GM12878 (cell line): ENCODE results near the gene FMNL2.

ENCODE experiments used
- CBFB ChIP-seq: IDR thresholded peaks from 2 replicates; pipeline ENCODE4 v1.6.1; 2016; ENCODE audit warnings: antibody characterized with exemption, low read depth
- EP300 ChIP-seq, 2 experiments: fragments of 150-350 bp in 1 of 2; IDR thresholded peaks; 2 replicates each; pipeline ENCODE4 v1.6.1; 2011 to 2012; ENCODE audit warnings: low read depth in 2 of 2, low read length in 2 of 2, borderline replicate concordance in 1 of 2, improper control_type of control experiment in 1 of 2, inconsistent platforms in 1 of 2; ENCODE audit not compliant: control insufficient read depth in 1 of 2
- JUNB ChIP-seq: IDR thresholded peaks from 2 replicates; pipeline ENCODE4 v1.6.1; 2016; ENCODE audit warnings: antibody characterized with exemption, mild to moderate bottlenecking
- KDM1A ChIP-seq: fragments of 200-600 bp; sonication (generic); IDR thresholded peaks from 2 replicates; pipeline ENCODE4 v1.6.1; 2016; ENCODE audit warnings: borderline replicate concordance
- NFIC ChIP-seq: IDR thresholded peaks from 2 replicates; pipeline ENCODE4 v1.6.1; 2012; ENCODE audit warnings: low read depth, mild to moderate bottlenecking, inconsistent platforms, low read length, moderate library complexity
- NFYA ChIP-seq: IDR thresholded peaks from 2 replicates; pipeline ENCODE4 v1.6.1; 2011; ENCODE audit warnings: low read depth, mild to moderate bottlenecking, low read length, improper control_type of control experiment, borderline replicate concordance
- NR2C1 ChIP-seq: fragments of 450-650 bp; IDR thresholded peaks from 2 replicates; pipeline ENCODE4 v1.6.1; 2017; ENCODE audit warnings: antibody characterized with exemption, mild to moderate bottlenecking, moderate library complexity
- PML ChIP-seq: IDR thresholded peaks from 2 replicates; pipeline ENCODE4 v1.6.1; 2012; ENCODE audit warnings: low read length, inconsistent platforms
- TBL1XR1 ChIP-seq: IDR thresholded peaks from 2 replicates; pipeline ENCODE4 v1.6.1; 2012; ENCODE audit warnings: low read depth, low read length, improper control_type of control experiment
- TF ChIP-seq, protein P1 (sequence below): IDR thresholded peaks from 2 replicates; pipeline ENCODE4 v1.6.1; 2012; ENCODE audit warnings: mild to moderate bottlenecking, low read depth, low read length

DNA sequence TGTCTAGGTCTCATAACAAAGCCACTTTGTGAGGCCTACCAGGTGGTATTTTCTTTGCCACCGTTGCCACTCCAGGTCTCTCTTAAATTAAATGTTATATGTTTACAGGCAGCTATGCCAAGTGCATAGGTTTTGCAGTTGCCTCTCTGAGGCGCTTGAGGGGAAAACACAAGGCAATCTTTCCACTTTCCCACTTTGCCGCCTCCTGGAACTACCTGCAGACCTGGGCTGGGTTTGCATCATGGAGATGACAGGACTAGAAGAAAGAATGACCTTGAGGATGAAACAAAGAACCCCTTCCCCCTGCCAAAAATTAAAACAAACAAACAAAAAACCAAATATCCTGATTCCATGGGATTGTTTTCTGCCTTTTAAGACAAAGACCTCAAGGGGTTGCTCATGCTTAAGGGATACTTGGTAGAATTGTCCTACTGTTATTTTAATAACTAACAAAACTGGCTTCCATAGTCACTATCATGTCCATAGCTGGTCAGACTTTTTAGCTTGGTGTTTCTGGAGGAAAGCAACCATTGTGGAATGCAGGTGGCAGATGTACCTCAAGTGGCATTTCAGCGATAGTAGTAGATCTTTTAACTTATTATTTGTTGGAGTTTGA, 222.4 kb downstream of the FMNL2 start:
- no peak for TF ChIP-seq PML
- TF ChIP-seq EP300 (IDR thresholded peaks at IDR 0.05; ENCODE audit: borderline replicate concordance in 1 of 2, control insufficient read depth in 1 of 2, low read depth in 2 of 2, low read length in 2 of 2): no peak
- no peak for TF ChIP-seq JUNB
- TF ChIP-seq NFYA: no peak
- TF ChIP-seq CBFB: no peak
- TF ChIP-seq NFIC: no peak
- TF ChIP-seq KDM1A: no peak
- no peak for TF ChIP-seq NR2C1
- TF ChIP-seq, protein P1, sequence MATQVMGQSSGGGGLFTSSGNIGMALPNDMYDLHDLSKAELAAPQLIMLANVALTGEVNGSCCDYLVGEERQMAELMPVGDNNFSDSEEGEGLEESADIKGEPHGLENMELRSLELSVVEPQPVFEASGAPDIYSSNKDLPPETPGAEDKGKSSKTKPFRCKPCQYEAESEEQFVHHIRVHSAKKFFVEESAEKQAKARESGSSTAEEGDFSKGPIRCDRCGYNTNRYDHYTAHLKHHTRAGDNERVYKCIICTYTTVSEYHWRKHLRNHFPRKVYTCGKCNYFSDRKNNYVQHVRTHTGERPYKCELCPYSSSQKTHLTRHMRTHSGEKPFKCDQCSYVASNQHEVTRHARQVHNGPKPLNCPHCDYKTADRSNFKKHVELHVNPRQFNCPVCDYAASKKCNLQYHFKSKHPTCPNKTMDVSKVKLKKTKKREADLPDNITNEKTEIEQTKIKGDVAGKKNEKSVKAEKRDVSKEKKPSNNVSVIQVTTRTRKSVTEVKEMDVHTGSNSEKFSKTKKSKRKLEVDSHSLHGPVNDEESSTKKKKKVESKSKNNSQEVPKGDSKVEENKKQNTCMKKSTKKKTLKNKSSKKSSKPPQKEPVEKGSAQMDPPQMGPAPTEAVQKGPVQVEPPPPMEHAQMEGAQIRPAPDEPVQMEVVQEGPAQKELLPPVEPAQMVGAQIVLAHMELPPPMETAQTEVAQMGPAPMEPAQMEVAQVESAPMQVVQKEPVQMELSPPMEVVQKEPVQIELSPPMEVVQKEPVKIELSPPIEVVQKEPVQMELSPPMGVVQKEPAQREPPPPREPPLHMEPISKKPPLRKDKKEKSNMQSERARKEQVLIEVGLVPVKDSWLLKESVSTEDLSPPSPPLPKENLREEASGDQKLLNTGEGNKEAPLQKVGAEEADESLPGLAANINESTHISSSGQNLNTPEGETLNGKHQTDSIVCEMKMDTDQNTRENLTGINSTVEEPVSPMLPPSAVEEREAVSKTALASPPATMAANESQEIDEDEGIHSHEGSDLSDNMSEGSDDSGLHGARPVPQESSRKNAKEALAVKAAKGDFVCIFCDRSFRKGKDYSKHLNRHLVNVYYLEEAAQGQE: no peak
- TF ChIP-seq TBL1XR1: no peak
